Mucosa of descending colon (tissue), 3 donors: Measurements from ENCODE around the gene SDC3. TPM values are rescaled to one million over a fixed set of nuclear protein-coding genes. Genes with fewer than 3 reads are reported as not detected.
"Not testable (repeated sequence)": the region's sequence is repeated elsewhere in the genome, so short reads cannot be mapped to it uniquely, and the experiment has no call there.

Experiments used
- ATAC-seq: fragments of 200-7000 bp; cut with Tn5 transposase; one replicate; pipeline ENCODE4 v1.9.1; 2020; ENCODE audit warnings: mild to moderate bottlenecking, moderate library complexity
- DNase-seq, 3 donors: peaks; one replicate each; pipeline ENCODE4 v3.0.0-alpha.2; 2020
- H3K36me3 ChIP-seq: fragments of 200-600 bp; one replicate; pipeline ENCODE4 v1.8.0; 2021; ENCODE audit warnings: low read depth, mild to moderate bottlenecking
- H3K4me1 ChIP-seq: fragments of 200-600 bp; one replicate; pipeline ENCODE4 v1.8.0; 2021; ENCODE audit warnings: low read depth, mild to moderate bottlenecking
- H3K4me3 ChIP-seq: fragments of 200-600 bp; one replicate; pipeline ENCODE4 v1.8.0; 2021; ENCODE audit warnings: mild to moderate bottlenecking
- H3K9me3 ChIP-seq: fragments of 200-600 bp; one replicate; pipeline ENCODE4 v1.8.0; 2021; ENCODE audit warnings: mild to moderate bottlenecking
- CTCF ChIP-seq: fragments of 200-600 bp; IDR thresholded peaks from one replicate; pipeline ENCODE4 v1.8.0; 2022; ENCODE audit warnings: antibody characterized with exemption, mild to moderate bottlenecking
- intact Hi-C, 2 donors: fragments of 100-400 bp; cut with DNase I in 1 of 2; cut with micrococcal nuclease in 1 of 2; formaldehyde crosslinking; loops; one replicate each; pipeline versions ENCODE4 v1.11.0 to v1.11.1; 2022; cut with DNase I, micrococcal nuclease
- total RNA-seq, 3 donors: library from RNA; stranded (reverse); fragmentation: NEBNext Ultra II Directional in 2 of 3; extraction: Animal tissue kit (Norgen Biotek cat#: 25700) in 2 of 3; gene quantifications; one replicate each; pipeline versions ENCODE4 v1.2.1 to v1.2.4, GENCODE V29; 2021 to 2023
- donor health status: DM: no; HTN: no; CAD: no; lungs with moderate emphysema.
- donor health status: DM: no; HTN: no; CAD: no.
- donor health status: DM: no; HTN: yes; CAD: no.

Gene SDC3
- total RNA-seq, 3 donors from 2014 or later, result 9.8 to 81.6 (median 17.2) TPM

GRCh38 chr1:30868833-30869435 lies 39.6 kb downstream of the SDC3 start:
- DNase-seq, result no peak
- Histone ChIP-seq H3K4me3 (no peak overlapping the region), H3K4me1 (no peaks in the 10 kb centered on the region), H3K36me3 (no peaks in the 10 kb centered on the region), H3K9me3 (no peaks in the 10 kb centered on the region)
- no peak for TF ChIP-seq CTCF
- intact Hi-C loops, result no loop called here
- ATAC-seq, result no peak

- intact Hi-C loops, DNase-seq, ATAC-seq, H3K4me1 ChIP-seq, H3K4me3 ChIP-seq, H3K36me3 ChIP-seq, H3K9me3 ChIP-seq: not testable (repeated sequence)
Measured at GRCh38 chr1:30868057-30868456, 40.5 kb downstream of the SDC3 start.

DNA sequence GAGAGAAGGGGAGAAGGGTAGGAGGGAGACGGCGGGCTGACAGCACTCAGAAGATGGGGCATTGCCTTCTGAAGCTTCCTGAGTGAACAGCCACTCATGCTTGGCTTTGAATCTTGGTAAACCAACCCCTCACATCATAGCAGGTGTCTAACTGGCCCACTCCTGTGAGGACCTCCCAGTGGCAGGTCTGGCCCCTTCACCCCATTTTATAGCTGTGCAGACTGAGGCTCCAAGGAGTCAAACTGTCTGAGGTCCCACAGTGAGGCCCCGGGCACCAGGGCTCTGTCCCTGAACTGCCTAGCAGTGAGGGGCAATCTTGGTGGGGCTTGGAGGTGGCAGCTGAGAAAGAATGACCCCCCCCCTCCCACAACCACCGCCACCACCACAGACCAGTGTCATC lies 41.0 kb downstream of the SDC3 start:
- ATAC-seq (no peak), DNase-seq (no peak)
- Histone ChIP-seq H3K4me1 (no peaks in the 10 kb centered on the region), H3K4me3 (no peak overlapping the region), H3K9me3 (no peaks in the 10 kb centered on the region), H3K36me3 (no peaks in the 10 kb centered on the region)
- intact Hi-C loops, result no loop called here
- TF ChIP-seq CTCF, result no peak

- intact Hi-C loops, result no loop called here
Measured at GRCh38 chr1:30866594-30866993, 42.0 kb downstream of the SDC3 start.

DNA sequence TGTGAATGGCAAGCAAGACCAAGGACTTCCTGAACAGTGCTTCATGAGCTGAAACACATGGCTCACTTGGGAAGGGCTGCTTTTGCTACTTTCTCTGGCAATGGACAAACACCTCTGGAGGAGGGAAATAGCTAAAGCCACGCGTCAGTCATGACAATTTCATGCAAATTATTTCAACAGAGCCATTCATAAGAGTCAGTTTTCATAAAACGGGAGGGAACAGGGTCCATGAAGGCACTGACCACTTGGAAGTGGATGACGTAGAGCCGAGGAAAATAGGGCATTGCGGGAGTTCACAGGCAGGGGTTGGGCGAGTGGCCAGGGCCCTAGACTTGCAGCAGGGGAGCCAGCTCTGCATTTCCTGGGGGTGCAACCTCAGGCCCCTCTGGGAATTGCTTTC lies 43.9 kb downstream of the SDC3 start:
- H3K9me3 ChIP-seq, result no peaks in the 10 kb centered on the region
- H3K4me3 ChIP-seq, result no peak overlapping the region
- H3K4me1 ChIP-seq, result no peaks in the 10 kb centered on the region
- H3K36me3 ChIP-seq, result no peaks in the 10 kb centered on the region
- intact Hi-C loops, result no loop called here
- ATAC-seq (no peak), DNase-seq (no peak)
- no peak for TF ChIP-seq CTCF

More at GRCh38 chr1:30866594-30866993, 42.0 kb downstream of the SDC3 start:
- no peak overlapping the region for H3K4me3 ChIP-seq
- H3K9me3 ChIP-seq, result no peaks in the 10 kb centered on the region
- TF ChIP-seq CTCF, result no peak
- H3K36me3 ChIP-seq, result no peaks in the 10 kb centered on the region
- DNase-seq (no peak), ATAC-seq (no peak)
- H3K4me1 ChIP-seq, result no peaks in the 10 kb centered on the region

DNA sequence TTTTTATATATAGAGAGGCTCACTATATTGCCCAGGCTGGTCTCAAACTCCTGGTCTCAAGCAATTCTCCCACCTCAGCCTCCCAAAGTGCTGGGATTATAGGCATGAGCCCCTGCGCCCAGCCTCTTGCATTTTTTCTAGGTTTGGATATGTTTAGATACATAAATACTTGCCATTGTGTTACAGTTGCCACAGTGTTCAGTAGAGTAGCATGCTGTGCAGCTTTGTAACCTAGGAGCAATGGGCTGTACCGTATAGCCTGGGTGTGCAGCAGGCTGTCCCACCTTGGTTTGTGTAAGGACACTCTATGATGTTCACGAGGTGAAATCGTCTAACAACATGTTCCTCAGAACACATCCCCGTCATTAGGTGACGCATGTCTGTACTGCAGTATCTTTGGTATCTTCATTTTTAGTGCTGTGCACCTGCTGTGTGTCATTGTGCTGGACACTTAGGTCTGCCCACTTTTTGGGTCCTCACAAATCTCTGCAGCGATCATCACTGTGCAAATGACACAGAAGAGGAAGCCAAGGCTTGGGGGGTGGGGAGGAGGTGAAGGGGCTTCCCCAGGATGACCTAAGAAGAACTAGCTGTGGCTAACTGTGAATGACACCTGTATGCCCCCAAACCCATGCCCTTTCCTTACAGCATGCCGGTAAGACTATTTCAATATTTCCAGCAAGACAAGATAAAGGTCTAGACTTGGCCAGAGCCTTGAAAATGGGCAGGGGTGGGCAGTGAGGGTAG lies 44.5 kb downstream of the SDC3 start:
- no peak for TF ChIP-seq CTCF
- Histone ChIP-seq H3K9me3 (no peaks in the 10 kb centered on the region), H3K4me1 (no peaks in the 10 kb centered on the region), H3K36me3 (no peaks in the 10 kb centered on the region), H3K4me3 (no peak overlapping the region)
- DNase-seq (no peak), ATAC-seq (no peak)
- intact Hi-C loops, result no loop called here
